ENCODE results near the gene SBF2.

Gene SBF2

GRCh38 chr11:9739123-9739900 lies 554.7 kb downstream of the SBF2 start:
- no peak for TF ChIP-seq CTCF (conservative IDR thresholded peaks at IDR 0.05; ENCODE audit: low read length)
- no peak for DNase-seq (ENCODE audit: low read depth)
- no peak overlapping the region for H3K4me3 ChIP-seq (ENCODE audit: low read length)

GRCh38 chr11:9738707-9739106 lies 555.3 kb downstream of the SBF2 start:
- no peak for TF ChIP-seq CTCF (conservative IDR thresholded peaks at IDR 0.05; ENCODE audit: low read length)
- H3K4me3 ChIP-seq (ENCODE audit: low read length) = no peak overlapping the region
- DNase-seq (ENCODE audit: low read depth) = no peak

GRCh38 chr11:9738116-9738515 lies 555.9 kb downstream of the SBF2 start:
- no peak overlapping the region for H3K4me3 ChIP-seq (ENCODE audit: low read length)
- TF ChIP-seq CTCF (conservative IDR thresholded peaks at IDR 0.05; ENCODE audit: low read length) = no peak
- no peak for DNase-seq (ENCODE audit: low read depth)

DNA sequence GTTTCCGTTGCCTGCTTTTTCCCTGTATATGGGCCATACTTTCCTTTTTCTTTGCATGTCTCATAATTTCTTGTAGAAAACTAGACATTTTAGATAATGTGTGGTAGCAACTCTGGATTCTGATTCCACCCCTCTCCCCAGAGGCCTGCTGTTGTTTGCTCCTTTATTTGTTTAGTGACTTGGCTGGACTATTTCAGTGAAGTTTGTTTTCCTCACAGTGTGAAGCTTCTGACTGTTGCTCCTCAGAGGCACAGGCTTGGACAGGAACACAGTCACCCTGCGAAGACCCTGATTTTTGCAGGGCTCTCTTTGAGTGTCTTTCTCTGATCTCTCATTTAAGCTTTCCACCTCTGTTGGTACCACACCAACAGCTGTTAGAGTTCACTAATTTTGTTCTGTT lies 557.7 kb downstream of the SBF2 start:
- no peak overlapping the region for H3K4me3 ChIP-seq (ENCODE audit: low read length)
- DNase-seq (ENCODE audit: low read depth) = no peak
- no peak for TF ChIP-seq CTCF (conservative IDR thresholded peaks at IDR 0.05; ENCODE audit: low read length)

DNA sequence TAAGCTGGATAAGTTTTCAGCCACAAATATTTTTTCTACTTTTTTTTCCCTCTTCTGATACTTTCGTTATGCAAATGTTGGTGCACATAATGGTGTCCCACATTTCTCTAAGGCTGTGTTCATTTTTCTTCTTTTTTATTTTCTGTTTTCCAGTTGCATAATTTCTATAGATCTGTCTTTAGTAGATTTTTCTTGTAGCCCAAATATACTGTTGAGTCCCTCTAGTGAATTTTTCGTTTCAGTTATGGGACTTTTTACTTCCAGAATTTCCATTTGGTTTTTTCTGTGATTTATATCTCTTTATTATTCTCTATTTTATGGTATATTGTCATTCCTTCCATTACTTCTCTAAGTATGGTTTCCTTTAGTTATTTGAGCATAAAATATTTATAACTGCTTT lies 558.1 kb downstream of the SBF2 start:
- TF ChIP-seq CTCF (conservative IDR thresholded peaks at IDR 0.05; ENCODE audit: low read length) = no peak
- no peak overlapping the region for H3K4me3 ChIP-seq (ENCODE audit: low read length)
- no peak for DNase-seq (ENCODE audit: low read depth)

DNA sequence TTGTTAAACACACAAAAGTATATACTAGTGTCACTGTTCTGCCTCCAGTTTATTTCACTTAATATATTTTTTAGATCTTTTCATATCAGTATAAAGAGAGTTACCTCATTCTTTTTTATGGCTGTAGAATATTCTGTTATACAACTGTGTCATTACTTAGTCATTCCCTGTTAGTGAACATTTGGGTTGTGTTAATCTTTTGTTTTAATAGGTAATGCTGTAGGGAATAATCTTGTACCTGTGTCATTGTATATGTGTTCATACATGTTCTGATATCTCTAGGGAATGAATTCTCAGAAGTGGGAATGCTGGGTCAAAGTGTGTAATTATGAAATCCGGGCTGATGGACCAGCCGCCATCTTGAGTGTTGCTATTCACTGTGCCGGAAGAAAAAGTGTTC lies 558.8 kb downstream of the SBF2 start:
- no peak for DNase-seq (ENCODE audit: low read depth)
- TF ChIP-seq CTCF (conservative IDR thresholded peaks at IDR 0.05; ENCODE audit: low read length) = no peak

DNA sequence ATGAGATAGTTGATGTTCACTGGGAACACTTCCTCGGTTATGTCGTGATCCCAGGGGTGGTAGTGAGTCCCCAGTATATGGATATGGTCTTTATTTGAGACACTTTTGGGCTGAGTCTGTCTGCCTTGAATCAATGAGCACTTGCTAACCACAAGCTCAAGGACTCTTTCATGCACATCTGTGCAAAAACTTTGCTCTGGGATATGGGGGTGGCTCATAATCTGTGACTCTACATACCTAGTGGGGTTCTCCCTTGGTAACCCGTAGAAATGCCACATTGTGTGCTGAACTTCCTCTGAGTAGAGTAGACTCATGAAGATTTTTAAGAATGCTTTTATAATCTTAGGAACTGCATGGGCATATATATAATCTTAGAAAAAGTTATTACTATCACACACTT lies 560.8 kb downstream of the SBF2 start:
- DNase-seq (ENCODE audit: low read depth) = no peak

More for the DNA sequence above, 558.8 kb downstream of the SBF2 start:
- H3K4me3 ChIP-seq (ENCODE audit: low read length) = no peak overlapping the region

More for the DNA sequence above, 560.8 kb downstream of the SBF2 start:
- no peak overlapping the region for H3K4me3 ChIP-seq (ENCODE audit: low read length)
- no peak for TF ChIP-seq CTCF (conservative IDR thresholded peaks at IDR 0.05; ENCODE audit: low read length)

Measured in AG10803 (cell line).